HCT116 (cell line): ENCODE data around the gene UPP1. TPM values are rescaled to one million over a fixed set of nuclear protein-coding genes. Genes with fewer than 3 reads are reported as not detected.

Experiments used
- ATAC-seq: fragments of 200-7000 bp; cut with Tn5 transposase; 2 replicates; pipeline ENCODE4 v1.9.1; 2020; ENCODE audit warnings: mild to moderate bottlenecking, moderate library complexity
- BruUV-seq: library from RNA; stranded (reverse); fragments of 400-500 nt; replicated peaks from 2 replicates; lab custom pipeline; 2021; lab: Mats Ljungman, UMichigan
- CTCF ChIA-PET: fragments of 300-600 bp; sonication (Branson Sonifier 250); formaldehyde crosslinking; loops from one replicate; lab custom pipeline; 2021; ENCODE audit warnings: antibody characterized with exemption; lab: Charles Lee
- POLR2A ChIA-PET: fragments of 300-600, 350-600 bp; sonication (Branson Sonifier 250); formaldehyde crosslinking; loops from one replicate; lab custom pipeline; 2021; ENCODE audit warnings: antibody characterized with exemption; lab: Charles Lee
- RAD21 ChIA-PET, 2 experiments: fragments of 300-600 bp; sonication (Branson Sonifier 250); formaldehyde crosslinking; loops; one replicate each; lab custom pipeline; 2023; ENCODE audit warnings: low total read pairs in 2 of 2; ENCODE audit not compliant: uncharacterized antibody in 2 of 2, unreplicated experiment in 2 of 2, low non-redundant PET in 1 of 2; lab: Charles Lee
- DNase-seq: peaks from one replicate; pipeline ENCODE4 v3.0.0-alpha.2; 2010; ENCODE audit warnings: low read depth, low spot score
- H2AFZ ChIP-seq: fragments of 200-600 bp; shearing (Covaris generic), sonication (generic); 2 replicates; pipeline ENCODE4 v1.6.1; 2017; ENCODE audit warnings: low read depth, mixed run types, mixed read lengths, antibody characterized with exemption, low read length; ENCODE audit not compliant: poor library complexity, severe bottlenecking
- H3K27ac ChIP-seq: 2 replicates; pipeline ENCODE4 v1.5.1; 2012; ENCODE audit warnings: low read depth, low read length
- H3K27me3 ChIP-seq: fragments of 200-600 bp; sonication (generic); 2 replicates; pipeline ENCODE4 v1.6.1; 2016; ENCODE audit warnings: mixed run types, low read length, mixed read lengths; ENCODE audit not compliant: insufficient read depth
- H3K36me3 ChIP-seq, 2 experiments: fragments of 200-500 bp in 1 of 2; fragments of 200-600 bp in 1 of 2; sonication (Bioruptor generic) in 1 of 2; sonication (generic) in 1 of 2; 2 replicates each; pipeline versions ENCODE4 v1.5.1 to v1.6.1; 2014 to 2016; ENCODE audit warnings: low read length in 2 of 2, inconsistent platforms in 1 of 2, mixed read lengths in 1 of 2, mixed run types in 1 of 2; ENCODE audit not compliant: insufficient read depth in 2 of 2, control insufficient read depth in 1 of 2
- H3K4me1 ChIP-seq, 2 experiments: fragments of 200-600 bp in 1 of 2; sonication (generic) in 1 of 2; 2 replicates each; pipeline versions ENCODE4 v1.5.1 to v1.6.1; 2012 to 2017; ENCODE audit warnings: low read length in 2 of 2, inconsistent platforms in 1 of 2, mild to moderate bottlenecking in 1 of 2, mixed read lengths in 1 of 2, mixed run types in 1 of 2, moderate library complexity in 1 of 2; ENCODE audit not compliant: insufficient read depth in 2 of 2, control insufficient read depth in 1 of 2
- H3K4me2 ChIP-seq: fragments of 200-600 bp; sonication (generic); 2 replicates; pipeline ENCODE4 v1.6.1; 2017; ENCODE audit warnings: mixed run types, low read length, mixed read lengths
- H3K4me3 ChIP-seq, 2 experiments: fragments of 200-600 bp in 1 of 2; sonication (generic) in 1 of 2; replicated peaks in 1 of 2; 2 replicates each; pipeline ENCODE4 v1.5.1; 2011 to 2016; ENCODE audit warnings: low read length in 2 of 2, control low read depth in 1 of 2, low read depth in 1 of 2, mild to moderate bottlenecking in 1 of 2, mixed read lengths in 1 of 2, mixed run types in 1 of 2
- H3K79me2 ChIP-seq: fragments of 200-600 bp; sonication (generic); 2 replicates; pipeline ENCODE4 v1.6.1; 2017; ENCODE audit warnings: mild to moderate bottlenecking, mixed run types, low read length, moderate library complexity, mixed read lengths; ENCODE audit not compliant: insufficient read depth
- H3K9ac ChIP-seq: fragments of 200-600 bp; sonication (generic); 2 replicates; pipeline ENCODE4 v1.6.1; 2016; ENCODE audit warnings: low read length, mixed read lengths
- H3K9me2 ChIP-seq: fragments of 200-600 bp; sonication (generic), shearing (Covaris generic); 2 replicates; pipeline ENCODE4 v1.6.1; 2017; ENCODE audit warnings: mixed run types, mild to moderate bottlenecking, moderate library complexity; ENCODE audit not compliant: insufficient read depth
- H3K9me3 ChIP-seq, 2 experiments: fragments of 200-500 bp in 1 of 2; fragments of 200-600 bp in 1 of 2; sonication (Bioruptor generic) in 1 of 2; sonication (generic) in 1 of 2; 2 replicates each; pipeline ENCODE4 v1.6.1; 2014 to 2017; ENCODE audit warnings: low read length in 2 of 2, mixed read lengths in 2 of 2, inconsistent platforms in 1 of 2, low read depth in 1 of 2, mild to moderate bottlenecking in 1 of 2, mixed run types in 1 of 2, moderate library complexity in 1 of 2; ENCODE audit not compliant: control insufficient read depth in 1 of 2, insufficient read depth in 1 of 2
- H4K20me1 ChIP-seq: fragments of 200-600 bp; sonication (generic), shearing (Covaris generic); 2 replicates; pipeline ENCODE4 v1.6.1; 2017; ENCODE audit warnings: mixed run types, mild to moderate bottlenecking, moderate library complexity; ENCODE audit not compliant: insufficient read depth
- ATF3 ChIP-seq: IDR thresholded peaks from 2 replicates; pipeline ENCODE4 v1.6.1; 2012
- CBX3 ChIP-seq: IDR thresholded peaks from 2 replicates; pipeline ENCODE4 v1.6.1; 2012; ENCODE audit warnings: low read depth
- CTCF ChIP-seq, 3 experiments: fragments of 200-600 bp in 1 of 3; sonication (generic) in 1 of 3; IDR thresholded peaks in 2 of 3; conservative IDR thresholded peaks in 1 of 3; 2 replicates each; pipeline ENCODE4 v1.5.1; 2012 to 2017; ENCODE audit warnings: low read depth in 2 of 3, low read length in 2 of 3, antibody characterized with exemption in 1 of 3, borderline replicate concordance in 1 of 3, control low read depth in 1 of 3, mild to moderate bottlenecking in 1 of 3, mixed read lengths in 1 of 3, mixed run types in 1 of 3, moderate library complexity in 1 of 3; ENCODE audit not compliant: insufficient read depth in 1 of 3
- EGR1 ChIP-seq: IDR thresholded peaks from 2 replicates; pipeline ENCODE4 v1.6.1; 2012; ENCODE audit warnings: low read depth
- EZH2 ChIP-seq: fragments of 200-600 bp; sonication (generic); IDR thresholded peaks from 2 replicates; pipeline ENCODE4 v1.6.1; 2017; ENCODE audit warnings: antibody characterized with exemption, mixed run types
- JUND ChIP-seq: IDR thresholded peaks from 2 replicates; pipeline ENCODE4 v1.6.1; 2012
- POLR2A ChIP-seq: IDR thresholded peaks from 2 replicates; pipeline ENCODE4 v1.7.0; 2011; ENCODE audit warnings: borderline replicate concordance; ENCODE audit not compliant: insufficient read depth, insufficient read length; ENCODE audit errors: extremely low read depth
- POLR2AphosphoS5 ChIP-seq: IDR thresholded peaks from 2 replicates; pipeline ENCODE4 v1.6.1; 2011; ENCODE audit warnings: mild to moderate bottlenecking, low read depth, low read length, moderate library complexity
- REST ChIP-seq: IDR thresholded peaks from 2 replicates; pipeline ENCODE4 v1.6.1; 2012; ENCODE audit warnings: low read depth
- TCF7L2 ChIP-seq: IDR thresholded peaks from 2 replicates; pipeline ENCODE4 v1.7.0; 2011; ENCODE audit warnings: borderline replicate concordance, inconsistent platforms; ENCODE audit not compliant: insufficient read depth, insufficient read length; ENCODE audit errors: extremely low read depth
- YY1 ChIP-seq: IDR thresholded peaks from 2 replicates; pipeline ENCODE4 v1.6.1; 2011; ENCODE audit warnings: low read length, low read depth, moderate library complexity, mild to moderate bottlenecking; ENCODE audit not compliant: insufficient replicate concordance; ENCODE audit errors: extremely low read depth
- ZBTB33 ChIP-seq: IDR thresholded peaks from 2 replicates; pipeline ENCODE4 v1.6.1; 2011; ENCODE audit warnings: mild to moderate bottlenecking, low read length, moderate library complexity; ENCODE audit not compliant: insufficient replicate concordance; ENCODE audit errors: extremely low read depth
- intact Hi-C: fragments of 100-400 bp; cut with micrococcal nuclease; formaldehyde crosslinking; loops from 2 replicates; pipeline ENCODE4 v1.10.0; 2022
- total RNA-seq: library from RNA; stranded (reverse); gene quantifications from one replicate; pipeline ENCODE4 v1.2.1, GENCODE V29; 2021; ENCODE audit not compliant: unreplicated experiment

The UPP1 gene
- total RNA-seq, 1 experiment from 2014 or later: 42.7 TPM

- TF ChIP-seq POLR2AphosphoS5: no peak
- TF ChIP-seq REST: no peak
- TF ChIP-seq TCF7L2: no peak
- TF ChIP-seq POLR2A: no peak
- no peak for TF ChIP-seq CTCF (IDR thresholded peaks at IDR 0.05 in 2 of 3, conservative IDR thresholded peaks at IDR 0.05 in 1 of 3; ENCODE audit: borderline replicate concordance in 1 of 3, insufficient read depth in 1 of 3, low read depth in 2 of 3, low read length in 2 of 3)
- no peak for TF ChIP-seq JUND
- no peak for TF ChIP-seq EZH2
- no peak for TF ChIP-seq CBX3
- TF ChIP-seq YY1: no peak
- TF ChIP-seq EGR1: no peak
- no peak for TF ChIP-seq ZBTB33
- TF ChIP-seq ATF3: no peak
- H2AFZ ChIP-seq: no peak overlapping the region
- H3K9me3 ChIP-seq: no peaks in the 10 kb centered on the region
- H3K27ac ChIP-seq: no peak overlapping the region
- H3K4me2 ChIP-seq: no peak overlapping the region
- RAD21 ChIA-PET: no interaction called here
- ATAC-seq (no peak), DNase-seq (no peak)
- POLR2A ChIA-PET: interaction anchor here (1.2 kb wide), 1 partner anchor 14 kb away, joined by 4 read pairs; no protein-coding TSS in a partner anchor
- no peaks in the 10 kb centered on the region for H3K79me2 ChIP-seq
- intact Hi-C loops: no loop called here
- H4K20me1 ChIP-seq: no peaks in the 10 kb centered on the region
- H3K36me3 ChIP-seq: peaks cover 7 to 23% of the 10 kb centered on the region in 2 experiments; a peak in 2 of 4 replicates
- no peak overlapping the region for H3K9ac ChIP-seq
- H3K4me1 ChIP-seq: no peaks in the 10 kb centered on the region
- H3K4me3 ChIP-seq: no peak overlapping the region
- no TSS peak for BruUV-seq
- H3K9me2 ChIP-seq: no peaks in the 10 kb centered on the region
- H3K27me3 ChIP-seq: no peaks in the 10 kb centered on the region
- CTCF ChIA-PET: no interaction called here
These were observed 18.0 kb downstream of the UPP1 start for GRCh38 chr7:48106906-48107659.
